ENCODE results near the gene UROC1. TPM values are rescaled to one million over a fixed set of nuclear protein-coding genes. Genes with fewer than 3 reads are reported as not detected.

The UROC1 gene
- total RNA-seq, 1 experiment from 2014 or later, result not detected

DNA sequence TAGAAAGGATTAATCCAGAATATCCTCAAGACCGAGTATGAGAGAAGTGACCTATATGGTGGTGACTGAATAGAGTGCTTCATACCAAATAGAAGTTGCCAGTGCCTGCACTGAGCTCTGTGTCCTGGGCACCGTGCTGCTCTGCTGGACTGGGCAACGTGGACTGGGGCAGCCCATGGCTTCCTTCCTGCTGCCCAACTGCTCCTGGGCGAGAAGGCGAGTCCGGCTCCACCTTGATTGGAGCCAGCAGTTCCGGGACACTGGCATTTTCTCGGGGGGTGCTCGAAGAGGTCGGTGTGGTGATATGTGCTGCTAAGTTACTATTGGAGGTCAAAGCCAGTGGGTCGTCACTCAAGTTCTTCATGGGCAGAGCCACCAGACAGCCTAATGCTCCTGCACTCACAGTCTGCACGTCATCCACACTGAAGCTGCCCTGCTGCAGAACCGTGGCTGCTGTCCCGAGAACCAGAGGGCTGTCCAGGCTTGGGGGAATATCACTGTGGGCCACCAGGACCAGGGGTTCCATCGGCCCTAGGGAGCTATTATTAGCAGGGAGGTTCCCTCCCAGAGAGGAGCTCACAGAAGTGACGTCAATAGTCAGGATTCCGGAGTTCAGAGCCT is 56.0 kb downstream of the UROC1 start:
- no peak for DNase-seq (ENCODE audit: low spot score)

DNA sequence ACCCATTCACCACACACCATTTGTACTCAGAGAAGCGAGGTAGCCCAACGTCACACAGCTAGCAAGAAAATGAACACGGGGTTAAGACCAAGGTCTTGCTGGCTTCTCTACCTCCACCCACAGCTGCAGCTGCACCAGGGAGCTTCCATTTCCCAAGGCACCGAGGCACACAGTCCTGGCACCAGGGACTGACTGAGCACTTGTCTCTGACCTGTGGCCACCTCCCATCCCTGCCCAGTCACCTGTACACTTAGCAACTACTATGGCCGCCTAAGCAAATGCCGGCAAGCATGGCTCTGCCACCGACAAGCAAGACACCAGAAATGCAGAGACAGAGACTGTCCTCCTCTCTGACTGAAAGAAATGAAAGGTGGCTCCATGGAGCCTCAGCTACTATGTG is 57.2 kb downstream of the UROC1 start:
- no peak for DNase-seq (ENCODE audit: low spot score)

DNA sequence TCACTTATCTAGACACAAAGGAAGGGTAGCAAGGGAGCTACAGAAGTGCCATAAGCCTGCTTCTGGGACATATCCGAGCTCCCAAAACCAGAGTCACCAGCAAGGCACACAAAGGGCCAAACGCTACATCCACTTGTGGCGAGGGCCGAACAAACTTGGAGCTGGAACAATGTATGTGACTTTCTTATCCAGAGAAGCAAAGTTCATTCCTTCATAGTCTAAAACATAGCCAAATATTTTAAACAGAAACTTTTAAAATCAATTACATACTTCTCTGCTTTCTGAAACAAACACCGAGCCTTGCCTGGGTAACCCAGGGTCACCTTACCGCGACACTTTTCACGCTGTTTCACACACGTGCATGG is 57.8 kb downstream of the UROC1 start:
- DNase-seq (ENCODE audit: low spot score), result no peak

DNA sequence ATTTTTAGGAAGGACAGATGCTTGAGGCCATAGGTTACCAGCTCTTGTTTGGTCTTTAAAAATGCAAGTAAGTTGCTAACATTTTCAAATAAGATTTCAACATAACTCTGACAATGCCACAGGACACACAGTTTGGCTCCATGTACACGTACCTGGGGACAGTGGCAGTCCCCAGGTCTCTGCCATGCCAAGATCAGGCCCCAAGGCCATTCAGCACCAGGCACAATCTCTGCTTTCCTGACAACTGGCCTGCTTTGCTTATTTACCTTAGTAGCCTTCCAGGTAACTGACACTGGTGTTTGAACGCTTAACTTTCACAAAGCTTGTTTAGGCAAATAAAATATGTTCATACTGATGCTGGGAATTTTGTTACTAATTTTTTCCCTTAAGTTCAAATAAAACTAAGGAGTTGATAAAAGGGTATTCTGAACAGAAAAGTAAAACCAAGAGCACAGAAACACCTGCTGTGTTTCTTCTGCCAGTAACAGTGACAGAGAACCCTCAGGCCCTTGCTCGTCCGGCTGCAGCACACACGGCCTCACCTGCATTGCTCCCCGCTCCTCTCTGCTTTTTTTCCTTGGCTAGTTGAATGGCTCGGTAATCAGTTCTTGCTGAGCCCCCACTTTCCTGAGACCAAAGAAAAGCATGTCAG is 58.3 kb downstream of the UROC1 start:
- no peak for DNase-seq (ENCODE audit: low spot score)

GRCh38 chr3:126456766-126457388 is 60.7 kb downstream of the UROC1 start:
- DNase-seq (ENCODE audit: low spot score), result no peak

GRCh38 chr3:126456211-126456610 is 61.4 kb downstream of the UROC1 start:
- no peak for DNase-seq (ENCODE audit: low spot score)

GRCh38 chr3:126454437-126455198 is 63.0 kb downstream of the UROC1 start:
- no peak for DNase-seq (ENCODE audit: low spot score)

- DNase-seq (ENCODE audit: low spot score), result no peak
Observed at GRCh38 chr3:126454025-126454424, 63.5 kb downstream of the UROC1 start.

GRCh38 chr3:126452213-126452612 is 65.4 kb downstream of the UROC1 start:
- no peak for DNase-seq (ENCODE audit: low spot score)

DNA sequence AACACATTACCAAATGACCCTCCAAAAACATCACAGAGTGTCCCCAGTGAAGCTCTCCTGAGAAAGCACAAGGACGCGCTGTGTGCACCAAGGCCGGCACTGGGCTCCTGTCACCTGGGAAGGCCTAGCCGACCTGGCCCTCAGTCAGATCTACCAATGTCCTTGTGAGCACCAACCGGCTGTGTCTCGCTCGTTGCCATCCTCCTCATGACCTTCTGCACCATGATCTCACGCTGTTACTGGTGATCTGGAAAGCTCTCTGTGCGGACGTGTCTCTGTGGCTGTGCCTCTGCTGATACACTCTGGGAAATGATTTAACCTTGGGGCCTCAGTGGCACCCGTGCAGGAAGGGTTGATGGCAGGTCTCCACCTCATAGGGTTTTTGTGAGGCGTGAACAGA is 66.1 kb downstream of the UROC1 start:
- no peak for DNase-seq (ENCODE audit: low spot score)

DNA sequence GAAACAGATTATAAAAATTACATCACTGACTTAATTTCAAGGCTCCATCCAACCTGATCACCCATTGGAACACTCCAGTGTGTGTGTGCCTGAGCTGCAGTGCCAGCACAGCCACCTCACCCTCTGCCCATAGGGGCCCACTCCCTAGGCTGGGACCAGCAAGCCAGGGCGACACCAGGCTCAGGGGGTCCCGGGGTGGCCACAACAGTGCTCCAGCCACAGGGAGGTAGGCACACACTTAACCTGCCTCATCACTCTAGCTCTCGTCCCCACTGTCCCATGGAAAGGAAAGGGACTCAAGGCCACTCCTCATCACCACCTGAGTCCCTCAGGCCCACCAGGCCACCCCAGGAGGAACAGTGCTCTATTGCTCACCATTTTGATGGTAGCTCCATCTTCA is 66.8 kb downstream of the UROC1 start:
- DNase-seq (ENCODE audit: low spot score), result no peak

DNA sequence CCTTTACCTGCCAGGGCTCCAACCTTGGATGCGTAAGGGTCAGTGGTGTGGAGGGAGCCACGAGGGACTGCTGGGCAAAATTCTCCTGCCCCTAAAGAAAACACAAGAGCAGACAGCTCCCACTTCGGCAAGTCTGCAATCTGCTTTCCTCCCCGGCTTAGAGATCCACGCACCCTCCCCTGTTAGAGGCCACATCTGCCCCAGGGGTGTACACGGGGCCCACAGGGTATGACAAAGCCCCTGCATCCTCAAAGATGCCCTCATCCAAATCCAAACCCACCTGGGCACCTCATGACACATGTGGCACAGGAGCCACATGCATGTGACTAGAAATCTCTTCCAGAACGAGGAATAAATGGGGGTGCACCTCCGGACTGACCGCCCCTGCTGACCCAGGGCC is 67.4 kb downstream of the UROC1 start:
- DNase-seq (ENCODE audit: low spot score), result no peak

DNA sequence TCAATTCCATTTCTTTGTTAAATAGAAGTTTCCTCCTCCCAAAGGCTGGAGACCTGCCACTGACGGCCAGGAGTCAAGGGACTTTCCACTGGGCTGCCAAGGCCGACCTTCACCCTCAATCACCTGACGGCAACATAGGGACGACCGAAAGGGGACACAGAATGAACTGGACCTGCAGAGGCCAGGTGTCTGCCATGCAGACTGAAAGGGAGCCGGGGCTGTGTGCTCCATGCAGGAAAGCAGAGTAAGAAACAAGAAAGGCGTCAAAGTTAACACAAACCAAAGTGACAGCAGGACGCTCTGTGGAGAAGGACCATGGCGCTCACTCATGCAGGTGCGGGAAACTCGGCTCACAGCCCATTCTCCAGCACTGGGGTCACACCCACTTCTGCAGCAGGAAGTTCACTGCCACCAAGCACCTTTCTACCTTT is 67.9 kb downstream of the UROC1 start:
- no peak for DNase-seq (ENCODE audit: low spot score)

DNA sequence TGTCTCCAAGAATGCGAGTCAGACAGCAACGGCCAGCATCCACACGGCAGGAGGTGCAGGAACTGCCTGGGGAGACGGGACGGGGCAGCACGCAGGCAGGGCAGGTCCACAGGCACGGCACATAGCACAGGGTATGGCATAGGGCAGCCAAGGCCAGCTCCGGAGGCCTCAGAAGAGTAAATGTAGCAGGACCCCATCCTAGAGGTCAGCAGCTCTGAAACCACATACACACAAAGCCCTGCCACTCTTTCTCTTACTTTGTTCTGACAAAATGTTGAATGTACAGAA is 68.7 kb downstream of the UROC1 start:
- no peak for DNase-seq (ENCODE audit: low spot score)

GRCh38 chr3:126448136-126448892 is 69.3 kb downstream of the UROC1 start:
- DNase-seq (ENCODE audit: low spot score), result no peak

DNA sequence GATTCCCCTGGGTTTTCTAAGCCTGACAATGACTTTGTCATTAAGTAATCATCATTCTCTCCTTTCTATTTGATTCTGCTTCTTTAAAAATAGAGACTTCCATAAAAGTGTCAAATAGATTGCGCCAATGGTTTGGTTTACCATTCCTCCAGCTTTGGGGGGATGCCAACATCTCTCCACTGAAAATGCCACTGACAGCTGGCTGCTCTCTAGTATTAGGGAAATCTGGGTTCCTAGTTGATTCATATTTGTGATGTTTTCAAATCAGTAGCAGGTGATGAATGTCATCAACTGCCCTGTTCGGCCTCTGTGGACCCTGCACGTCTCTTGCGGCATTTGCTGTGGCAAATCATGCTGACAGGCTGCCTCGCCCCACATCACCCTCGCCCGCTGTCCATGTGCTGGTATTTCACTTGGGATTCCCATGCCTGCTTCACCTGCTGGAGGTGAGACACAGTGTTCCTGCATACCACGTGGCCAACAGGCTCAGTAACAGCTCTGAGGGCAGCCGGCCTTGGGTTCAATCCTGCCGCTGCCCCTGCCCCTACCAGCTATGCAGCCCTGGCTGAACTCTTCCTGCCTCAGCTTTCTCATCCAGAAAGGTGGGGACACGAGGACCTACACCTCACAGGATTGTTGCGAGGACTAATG is 70.0 kb downstream of the UROC1 start:
- no peak for DNase-seq (ENCODE audit: low spot score)

DNA sequence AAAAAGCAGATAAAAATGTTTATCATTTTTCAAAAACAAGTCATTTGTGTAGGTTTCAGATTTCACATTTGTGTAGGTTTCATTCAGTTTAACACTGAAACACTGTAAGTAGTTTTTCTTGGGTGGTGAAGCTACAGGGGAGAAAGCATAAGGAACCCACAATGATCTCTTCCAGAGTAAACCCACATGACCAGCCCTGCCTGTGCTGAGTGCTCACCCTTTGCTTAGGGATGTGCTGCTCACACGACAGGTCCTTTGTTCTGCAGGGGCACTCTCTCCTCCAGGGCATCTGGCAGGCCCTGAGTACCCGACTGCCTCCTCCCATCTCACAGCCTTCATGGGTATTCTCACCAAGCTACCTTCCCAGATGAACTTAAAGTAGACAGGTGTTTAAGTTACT is 70.8 kb downstream of the UROC1 start:
- DNase-seq (ENCODE audit: low spot score), result no peak

GRCh38 chr3:126446301-126446700 is 71.3 kb downstream of the UROC1 start:
- DNase-seq (ENCODE audit: low spot score), result no peak

GRCh38 chr3:126445506-126445905 is 72.1 kb downstream of the UROC1 start:
- DNase-seq (ENCODE audit: low spot score), result no peak

GRCh38 chr3:126442856-126443242 is 74.7 kb downstream of the UROC1 start:
- no peak for DNase-seq (ENCODE audit: low spot score)

DNA sequence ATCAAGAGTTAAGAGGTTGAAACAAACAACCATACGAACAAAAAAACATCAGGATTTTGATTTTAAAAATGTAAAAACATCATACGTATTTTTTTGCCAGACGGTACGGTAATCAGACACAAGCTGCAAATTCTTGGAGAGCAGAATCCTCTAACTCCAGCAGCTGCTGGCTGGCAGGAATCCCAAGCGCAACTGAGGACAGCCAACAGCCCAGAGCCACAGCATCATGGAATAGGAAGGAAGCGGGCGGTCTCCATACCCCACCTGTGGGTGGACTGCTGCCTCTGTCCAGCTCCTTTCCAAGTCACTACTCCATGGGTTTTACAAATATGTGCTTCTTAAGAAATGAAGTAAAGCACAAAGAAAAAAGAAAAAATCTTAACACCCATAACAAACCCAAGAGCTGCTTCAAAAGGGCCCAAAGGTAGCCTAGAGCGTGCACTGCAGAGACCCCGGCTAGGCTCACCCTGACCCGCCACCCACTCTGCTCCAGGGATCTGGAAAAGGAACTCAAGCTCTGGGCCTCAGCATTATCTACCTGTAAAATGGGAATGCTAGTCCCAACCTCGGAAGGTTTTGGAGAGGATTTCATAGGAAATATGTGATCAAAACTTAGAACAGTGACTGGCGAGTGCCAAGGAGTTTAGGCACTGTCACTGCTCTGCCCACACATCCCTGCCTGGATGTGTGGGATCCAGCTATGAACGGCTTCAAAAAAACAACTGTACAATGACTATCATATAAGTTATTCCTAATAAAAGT is 75.3 kb downstream of the UROC1 start:
- no peak for DNase-seq (ENCODE audit: low spot score)
